IMR-90 (cell line): ENCODE results near the gene DUSP10. TPM values are rescaled to one million over a fixed set of nuclear protein-coding genes. Genes with fewer than 3 reads are reported as not detected.

Experiments used
- ATAC-seq: fragments of 200-7000 bp; cut with Tn5 transposase; 2 replicates; pipeline ENCODE4 v1.9.1; 2020; ENCODE audit warnings: low read depth, mild to moderate bottlenecking, moderate library complexity
- BruUV-seq: library from RNA; stranded (reverse); fragments of 400-500 nt; replicated peaks from 2 replicates; lab custom pipeline; 2021; lab: Mats Ljungman, UMichigan
- CTCF ChIA-PET: fragments of 300-600 bp; formaldehyde crosslinking; extraction: SDS; loops from one replicate; lab custom pipeline; 2021; ENCODE audit warnings: antibody characterized with exemption; lab: Yijun Ruan, JAX
- POLR2A ChIA-PET: fragments of 300-600 bp; sonication (Branson Sonifier 250); formaldehyde crosslinking; loops from one replicate; lab custom pipeline; 2022; ENCODE audit warnings: antibody characterized with exemption; ENCODE audit not compliant: unreplicated experiment; lab: Charles Lee
- DNase-seq: peaks from one replicate; pipeline ENCODE4 v3.0.0; 2013
- H2AFZ ChIP-seq: replicated peaks from 2 replicates; pipeline ENCODE3; 2013; ENCODE audit warnings: low read length, mild to moderate bottlenecking; ENCODE audit not compliant: poor library complexity
- H2AK5ac ChIP-seq: 2 replicates; pipeline ENCODE4 v1.6.1; 2013; ENCODE audit warnings: low read depth, low read length, inconsistent platforms
- H2AK9ac ChIP-seq: replicated peaks from 2 replicates; pipeline ENCODE3; 2013; ENCODE audit warnings: mild to moderate bottlenecking, low read depth, low read length, moderate library complexity; ENCODE audit not compliant: poor library complexity
- H2BK120ac ChIP-seq: 2 replicates; pipeline ENCODE4 v1.6.1; 2013; ENCODE audit warnings: low read depth, low read length, inconsistent platforms
- H2BK15ac ChIP-seq: 3 replicates; pipeline ENCODE4 v1.6.1; 2013; ENCODE audit warnings: low read depth, low read length, inconsistent platforms
- H2BK20ac ChIP-seq: 2 replicates; pipeline ENCODE4 v1.6.1; 2013; ENCODE audit warnings: low read depth, mild to moderate bottlenecking, inconsistent platforms, low read length, moderate library complexity
- H2BK5ac ChIP-seq: 2 replicates; pipeline ENCODE4 v1.6.1; 2013; ENCODE audit warnings: mild to moderate bottlenecking, low read depth, low read length, inconsistent platforms; ENCODE audit not compliant: poor library complexity, severe bottlenecking
- H3K14ac ChIP-seq: replicated peaks from 2 replicates; pipeline ENCODE4 v1.6.1; 2013; ENCODE audit warnings: low read depth, low read length, inconsistent platforms
- H3K18ac ChIP-seq: 2 replicates; pipeline ENCODE4 v1.6.1; 2013; ENCODE audit warnings: low read depth, low read length, control low read depth
- H3K23ac ChIP-seq: 2 replicates; pipeline ENCODE4 v1.6.1; 2013; ENCODE audit warnings: low read depth, low read length, inconsistent platforms
- H3K27ac ChIP-seq: 2 replicates; pipeline ENCODE4 v1.5.1; 2013; ENCODE audit warnings: mild to moderate bottlenecking, control low read depth, low read length; ENCODE audit not compliant: insufficient read depth
- H3K27me3 ChIP-seq: 2 replicates; pipeline ENCODE4 v1.6.1; 2013; ENCODE audit warnings: low read length; ENCODE audit not compliant: control insufficient read depth, insufficient read depth
- H3K36me3 ChIP-seq: 2 replicates; pipeline ENCODE4 v1.6.1; 2013; ENCODE audit warnings: low read length, mixed read lengths; ENCODE audit not compliant: control insufficient read depth, insufficient read depth
- H3K4ac ChIP-seq: 2 replicates; pipeline ENCODE4 v1.6.1; 2013; ENCODE audit warnings: low read depth, low read length, inconsistent platforms
- H3K4me1 ChIP-seq: 2 replicates; pipeline ENCODE4 v1.6.1; 2013; ENCODE audit warnings: low read length, mixed read lengths; ENCODE audit not compliant: control insufficient read depth, insufficient read depth
- H3K4me2 ChIP-seq: 2 replicates; pipeline ENCODE4 v1.6.1; 2013; ENCODE audit warnings: low read depth, mild to moderate bottlenecking, control low read depth, low read length, moderate library complexity
- H3K4me3 ChIP-seq: 2 replicates; pipeline ENCODE4 v1.5.1; 2013; ENCODE audit warnings: low read depth, mild to moderate bottlenecking, control low read depth, low read length, moderate library complexity; ENCODE audit not compliant: insufficient read depth
- H3K56ac ChIP-seq: 2 replicates; pipeline ENCODE4 v1.6.1; 2013; ENCODE audit warnings: low read length, inconsistent platforms; ENCODE audit not compliant: insufficient read depth; ENCODE audit errors: extremely low read depth
- H3K79me1 ChIP-seq, 2 experiments: 2 replicates each; pipeline ENCODE4 v1.6.1; 2013; ENCODE audit warnings: low read length in 2 of 2, inconsistent platforms in 1 of 2, low read depth in 1 of 2
- H3K9ac ChIP-seq: 2 replicates; pipeline ENCODE4 v1.6.1; 2013; ENCODE audit warnings: low read depth, low read length, control low read depth
- H3K9me1 ChIP-seq: 2 replicates; pipeline ENCODE4 v1.6.1; 2013; ENCODE audit warnings: low read length, inconsistent platforms; ENCODE audit not compliant: insufficient read depth
- H3K9me3 ChIP-seq: 2 replicates; pipeline ENCODE4 v1.6.1; 2013; ENCODE audit warnings: low read length; ENCODE audit not compliant: control insufficient read depth, insufficient read depth
- H4K20me1 ChIP-seq: 2 replicates; pipeline ENCODE4 v1.6.1; 2013; ENCODE audit warnings: low read length, inconsistent platforms; ENCODE audit not compliant: insufficient read depth
- H4K5ac ChIP-seq: 2 replicates; pipeline ENCODE4 v1.6.1; 2013; ENCODE audit warnings: mild to moderate bottlenecking, low read depth, low read length, control low read depth
- H4K8ac ChIP-seq, 2 experiments: 2 replicates each; pipeline ENCODE4 v1.6.1; 2013; ENCODE audit warnings: low read depth in 2 of 2, low read length in 2 of 2, control low read depth in 1 of 2, inconsistent platforms in 1 of 2
- H4K91ac ChIP-seq: 2 replicates; pipeline ENCODE4 v1.6.1; 2013; ENCODE audit warnings: low read depth, low read length, inconsistent platforms; ENCODE audit not compliant: insufficient read depth
- BHLHE40 ChIP-seq: fragments of 150-350 bp; IDR thresholded peaks from 2 replicates; pipeline ENCODE4 v1.6.1; 2016; ENCODE audit warnings: mild to moderate bottlenecking, low read depth, low read length
- CEBPB ChIP-seq: IDR thresholded peaks from 2 replicates; pipeline ENCODE4 v1.6.1; 2012; ENCODE audit warnings: low read depth, low read length, improper control_type of control experiment
- CHD1 ChIP-seq: IDR thresholded peaks from 2 replicates; pipeline ENCODE4 v1.6.1; 2012; ENCODE audit warnings: low read depth, low read length, improper control_type of control experiment
- FOS ChIP-seq: fragments of 150-350 bp; IDR thresholded peaks from 2 replicates; pipeline ENCODE4 v1.6.1; 2016; ENCODE audit warnings: low read depth, low read length
- MAFK ChIP-seq: IDR thresholded peaks from 2 replicates; pipeline ENCODE4 v1.6.1; 2012; ENCODE audit warnings: low read depth, low read length, improper control_type of control experiment
- MAZ ChIP-seq: IDR thresholded peaks from 2 replicates; pipeline ENCODE4 v1.6.1; 2012; ENCODE audit warnings: low read depth, mild to moderate bottlenecking, low read length, improper control_type of control experiment, moderate library complexity, borderline replicate concordance
- MXI1 ChIP-seq: IDR thresholded peaks from 2 replicates; pipeline ENCODE4 v1.6.1; 2012; ENCODE audit warnings: low read depth, mild to moderate bottlenecking, low read length, moderate library complexity, borderline replicate concordance
- NFE2L2 ChIP-seq: fragments of 150-350 bp; IDR thresholded peaks from 2 replicates; pipeline ENCODE4 v1.6.1; 2016; ENCODE audit warnings: low read depth, mild to moderate bottlenecking, low read length
- POLR2A ChIP-seq: IDR thresholded peaks from 2 replicates; pipeline ENCODE4 v1.6.1; 2012; ENCODE audit warnings: mild to moderate bottlenecking, low read depth, low read length
- RAD21 ChIP-seq: IDR thresholded peaks from 2 replicates; pipeline ENCODE4 v1.6.1; 2012; ENCODE audit warnings: low read length, improper control_type of control experiment
- RCOR1 ChIP-seq: IDR thresholded peaks from 2 replicates; pipeline ENCODE4 v1.6.1; 2012; ENCODE audit warnings: mild to moderate bottlenecking, low read length, improper control_type of control experiment; ENCODE audit not compliant: insufficient replicate concordance
- RFX5 ChIP-seq: IDR thresholded peaks from 2 replicates; pipeline ENCODE4 v1.8.0; 2012; ENCODE audit warnings: low read depth, mild to moderate bottlenecking, low read length, moderate library complexity
- SMC3 ChIP-seq: fragments of 150-350 bp; IDR thresholded peaks from 2 replicates; pipeline ENCODE4 v1.6.1; 2016; ENCODE audit warnings: low read depth, mild to moderate bottlenecking, antibody characterized with exemption, low read length, moderate library complexity
- WGBS, 2 experiments: methylation state at CpG; one replicate each; pipeline versions ENCODE4 v1.1.5 to v1.1.7; 2013; ENCODE audit warnings: missing lambda C conversion rate in 2 of 2; ENCODE audit not compliant: insufficient read length in 1 of 2; ENCODE audit errors: extremely low coverage in 2 of 2; 5-methylcytosine and 5-hydroxymethylcytosine counted together
- dilution Hi-C: fragments of 300-500 bp; cut with HindIII; formaldehyde crosslinking; loops from one replicate; pipeline ENCODE4 v1.14.3; 2018; ENCODE audit warnings: low sequenced_read_pairs; ENCODE audit not compliant: unreplicated experiment
- in situ Hi-C: fragments of 300-500 bp; cut with MboI; formaldehyde crosslinking; loops from 3 replicates; pipeline ENCODE4 v1.14.3; 2019; ENCODE audit warnings: low sequenced_read_pairs, inconsistent platforms, mixed read lengths
- intact Hi-C: fragments of 100-400 bp; cut with micrococcal nuclease; formaldehyde crosslinking; loops from 2 replicates; pipeline ENCODE4 v1.10.0; 2022
- polyA plus RNA-seq, 3 experiments: library from polyadenylated mRNA; depleted of rRNA; stranded (reverse); fragments of >200 nt; gene quantifications; 2 replicates each; pipeline ENCODE4 v1.2.3, GENCODE V29; 2012; ENCODE audit warnings: low replicate concordance in 1 of 3
- total RNA-seq: library from RNA; depleted of rRNA; stranded (reverse); fragments of >200 nt; gene quantifications from 2 replicates; pipeline ENCODE4 v1.2.3, GENCODE V29; 2012
- TF ChIP-seq, protein P1 (sequence below): conservative IDR thresholded peaks from 2 replicates; pipeline ENCODE4 v1.5.1; 2012; ENCODE audit warnings: mild to moderate bottlenecking, low read depth, low read length, improper control_type of control experiment
- TF ChIP-seq, protein P2 (sequence below): fragments of 150-350 bp; IDR thresholded peaks from 2 replicates; pipeline ENCODE4 v1.6.1; 2017; ENCODE audit warnings: mild to moderate bottlenecking, antibody characterized with exemption, low read length, low read depth
- TF ChIP-seq, protein P3 (sequence below): fragments of 150-350 bp; IDR thresholded peaks from 2 replicates; pipeline ENCODE4 v1.6.1; 2016; ENCODE audit warnings: low read depth, mild to moderate bottlenecking, low read length, moderate library complexity, borderline replicate concordance

DUSP10 gene
- total and polyA plus RNA-seq, 2 of the 4 experiments (the other 2 are of a cell fraction): 41.7 to 59.1 TPM

DNA sequence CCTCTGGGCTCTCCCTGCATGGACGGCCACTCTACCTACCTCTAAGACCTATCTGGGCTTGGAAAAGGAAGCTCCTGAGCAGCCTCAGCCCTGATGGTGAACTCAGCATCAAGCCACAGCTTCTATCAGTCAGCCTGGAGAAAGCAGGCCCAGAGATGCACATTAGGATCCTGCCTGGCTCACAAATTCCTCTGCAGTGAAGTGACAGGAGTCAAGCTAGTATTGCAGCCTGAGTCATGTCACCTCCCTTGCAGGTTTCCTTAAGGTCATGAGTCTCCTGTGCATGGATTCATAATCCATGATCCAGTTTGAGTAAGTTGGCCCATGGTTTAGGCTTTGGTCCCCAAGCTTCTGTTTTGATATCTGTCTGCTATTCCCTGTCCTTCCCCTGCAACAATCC is 37.9 kb upstream of the DUSP10 start:
- dilution Hi-C loops (no loop called here), intact Hi-C loops (no loop called here), in situ Hi-C loops (no loop called here)
- H3K4me3 ChIP-seq: no peak overlapping the region
- H2BK120ac ChIP-seq: no peak overlapping the region
- no peak overlapping the region for H4K91ac ChIP-seq
- no peak overlapping the region for H3K4ac ChIP-seq
- no peak overlapping the region for H2AK5ac ChIP-seq
- no peak overlapping the region for H3K56ac ChIP-seq
- no peak overlapping the region for H2BK15ac ChIP-seq
- no peak for ATAC-seq
- CTCF ChIA-PET: no interaction called here
- H4K8ac ChIP-seq: no peak overlapping the region
- no peaks in the 10 kb centered on the region for H3K9me3 ChIP-seq
- no peak overlapping the region for H4K5ac ChIP-seq
- no peak overlapping the region for H3K14ac ChIP-seq
- TF ChIP-seq RCOR1: no peak
- TF ChIP-seq CEBPB: no peak
- TF ChIP-seq, protein P1, sequence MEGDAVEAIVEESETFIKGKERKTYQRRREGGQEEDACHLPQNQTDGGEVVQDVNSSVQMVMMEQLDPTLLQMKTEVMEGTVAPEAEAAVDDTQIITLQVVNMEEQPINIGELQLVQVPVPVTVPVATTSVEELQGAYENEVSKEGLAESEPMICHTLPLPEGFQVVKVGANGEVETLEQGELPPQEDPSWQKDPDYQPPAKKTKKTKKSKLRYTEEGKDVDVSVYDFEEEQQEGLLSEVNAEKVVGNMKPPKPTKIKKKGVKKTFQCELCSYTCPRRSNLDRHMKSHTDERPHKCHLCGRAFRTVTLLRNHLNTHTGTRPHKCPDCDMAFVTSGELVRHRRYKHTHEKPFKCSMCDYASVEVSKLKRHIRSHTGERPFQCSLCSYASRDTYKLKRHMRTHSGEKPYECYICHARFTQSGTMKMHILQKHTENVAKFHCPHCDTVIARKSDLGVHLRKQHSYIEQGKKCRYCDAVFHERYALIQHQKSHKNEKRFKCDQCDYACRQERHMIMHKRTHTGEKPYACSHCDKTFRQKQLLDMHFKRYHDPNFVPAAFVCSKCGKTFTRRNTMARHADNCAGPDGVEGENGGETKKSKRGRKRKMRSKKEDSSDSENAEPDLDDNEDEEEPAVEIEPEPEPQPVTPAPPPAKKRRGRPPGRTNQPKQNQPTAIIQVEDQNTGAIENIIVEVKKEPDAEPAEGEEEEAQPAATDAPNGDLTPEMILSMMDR: no peak
- no peak for TF ChIP-seq POLR2A
- TF ChIP-seq MXI1: no peak
- TF ChIP-seq RAD21: no peak
- no peak for TF ChIP-seq BHLHE40
- TF ChIP-seq SMC3: no peak
- no peak for TF ChIP-seq FOS
- no peak for TF ChIP-seq RFX5
- TF ChIP-seq CHD1: no peak
- no peak for TF ChIP-seq MAZ
- no peak for TF ChIP-seq NFE2L2
- no peak for TF ChIP-seq MAFK
- TF ChIP-seq, protein P2, sequence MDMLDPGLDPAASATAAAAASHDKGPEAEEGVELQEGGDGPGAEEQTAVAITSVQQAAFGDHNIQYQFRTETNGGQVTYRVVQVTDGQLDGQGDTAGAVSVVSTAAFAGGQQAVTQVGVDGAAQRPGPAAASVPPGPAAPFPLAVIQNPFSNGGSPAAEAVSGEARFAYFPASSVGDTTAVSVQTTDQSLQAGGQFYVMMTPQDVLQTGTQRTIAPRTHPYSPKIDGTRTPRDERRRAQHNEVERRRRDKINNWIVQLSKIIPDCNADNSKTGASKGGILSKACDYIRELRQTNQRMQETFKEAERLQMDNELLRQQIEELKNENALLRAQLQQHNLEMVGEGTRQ: no peak
- TF ChIP-seq, protein P3, sequence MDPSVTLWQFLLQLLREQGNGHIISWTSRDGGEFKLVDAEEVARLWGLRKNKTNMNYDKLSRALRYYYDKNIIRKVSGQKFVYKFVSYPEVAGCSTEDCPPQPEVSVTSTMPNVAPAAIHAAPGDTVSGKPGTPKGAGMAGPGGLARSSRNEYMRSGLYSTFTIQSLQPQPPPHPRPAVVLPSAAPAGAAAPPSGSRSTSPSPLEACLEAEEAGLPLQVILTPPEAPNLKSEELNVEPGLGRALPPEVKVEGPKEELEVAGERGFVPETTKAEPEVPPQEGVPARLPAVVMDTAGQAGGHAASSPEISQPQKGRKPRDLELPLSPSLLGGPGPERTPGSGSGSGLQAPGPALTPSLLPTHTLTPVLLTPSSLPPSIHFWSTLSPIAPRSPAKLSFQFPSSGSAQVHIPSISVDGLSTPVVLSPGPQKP: no peak
- no peaks in the 10 kb centered on the region for H3K36me3 ChIP-seq
- no TSS peak for BruUV-seq
- no peak overlapping the region for H2BK5ac ChIP-seq
- no peak overlapping the region for H2AK9ac ChIP-seq
- 89% methylated on average over 1 of the region's 1 CpG; no CpG with 5 or more reads in 1 of the 2 experiments for WGBS, 2 experiments
- POLR2A ChIA-PET: no interaction called here
- H3K27ac ChIP-seq: no peak overlapping the region
- no peak overlapping the region for H2AFZ ChIP-seq
- H3K4me1 ChIP-seq: no peaks in the 10 kb centered on the region; the same call in 1 of the 2 replicates
- no peaks in the 10 kb centered on the region for H3K27me3 ChIP-seq
- no peak for DNase-seq
- no peak overlapping the region for H3K9ac ChIP-seq
- H3K18ac ChIP-seq: no peak overlapping the region
- H3K79me1 ChIP-seq: no peaks in the 10 kb centered on the region
- H3K4me2 ChIP-seq: no peak overlapping the region
- H4K20me1 ChIP-seq: no peaks in the 10 kb centered on the region
- H3K9me1 ChIP-seq: no peaks in the 10 kb centered on the region
- H2BK20ac ChIP-seq: no peak overlapping the region
- H3K23ac ChIP-seq: no peak overlapping the region
